NCI-H1436 (cell line): Measurements from ENCODE around the gene C9orf43.

Source experiments
- DNase-seq: peaks from one replicate; lab custom pipeline; 2025; lab: John Stamatoyannopoulos, UW

Gene C9orf43

DNA sequence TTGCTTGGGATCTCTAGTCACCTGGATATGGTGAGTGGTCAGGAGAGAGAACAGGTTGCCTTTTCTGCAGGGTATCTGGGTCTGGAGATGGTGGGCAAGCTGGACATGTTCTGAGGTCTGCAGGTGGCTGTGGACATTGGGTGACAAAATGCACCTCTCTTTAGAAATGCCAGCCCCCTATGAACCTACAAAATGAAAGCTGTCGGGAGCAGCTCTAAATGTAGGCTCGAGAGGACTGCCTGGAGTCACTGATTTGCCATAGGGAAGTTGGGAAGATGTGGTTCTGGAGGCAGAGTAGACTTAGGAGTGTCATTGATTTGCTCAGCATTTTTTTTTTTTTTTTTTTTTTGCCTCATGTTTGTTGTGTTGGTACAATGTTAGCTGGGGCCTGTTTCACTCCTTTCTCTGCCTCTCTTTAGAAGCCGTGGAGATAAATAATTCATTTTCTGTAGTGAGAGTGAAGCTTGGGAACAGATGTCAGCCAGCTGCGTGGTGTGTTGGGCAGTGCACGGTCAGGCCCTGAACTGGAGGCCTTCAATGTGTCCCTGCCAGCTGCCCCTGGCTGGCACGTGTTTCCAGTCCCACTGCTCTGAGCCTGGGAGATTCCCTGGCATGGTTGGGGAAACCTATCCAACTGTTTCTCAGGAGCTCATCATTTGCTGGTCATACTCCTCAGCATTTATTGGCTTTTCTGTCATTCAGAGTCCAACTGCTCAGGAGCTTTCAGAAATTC, 58.3 kb downstream of the C9orf43 start:
- DNase-seq, result no peak

DNA sequence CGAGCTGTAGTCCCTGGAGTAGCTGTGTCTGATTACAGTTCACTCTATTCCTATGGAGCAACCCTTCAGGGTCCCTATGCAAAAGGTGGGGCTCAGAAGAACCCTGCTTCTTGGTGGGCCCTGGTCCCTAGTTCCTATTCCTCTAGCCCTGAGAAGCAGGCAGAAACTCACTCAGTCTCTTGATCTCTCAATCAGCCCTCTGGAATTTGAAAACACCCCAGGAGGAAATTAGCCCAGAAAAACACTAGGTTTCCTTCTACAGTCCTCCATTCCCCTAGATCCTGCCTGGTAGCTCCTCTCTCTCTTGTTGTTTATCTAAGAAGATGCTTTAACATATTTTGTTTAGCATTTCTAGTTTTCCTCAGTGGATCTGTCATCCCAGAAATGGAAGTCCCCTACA, 60.6 kb downstream of the C9orf43 start:
- no peak for DNase-seq

DNA sequence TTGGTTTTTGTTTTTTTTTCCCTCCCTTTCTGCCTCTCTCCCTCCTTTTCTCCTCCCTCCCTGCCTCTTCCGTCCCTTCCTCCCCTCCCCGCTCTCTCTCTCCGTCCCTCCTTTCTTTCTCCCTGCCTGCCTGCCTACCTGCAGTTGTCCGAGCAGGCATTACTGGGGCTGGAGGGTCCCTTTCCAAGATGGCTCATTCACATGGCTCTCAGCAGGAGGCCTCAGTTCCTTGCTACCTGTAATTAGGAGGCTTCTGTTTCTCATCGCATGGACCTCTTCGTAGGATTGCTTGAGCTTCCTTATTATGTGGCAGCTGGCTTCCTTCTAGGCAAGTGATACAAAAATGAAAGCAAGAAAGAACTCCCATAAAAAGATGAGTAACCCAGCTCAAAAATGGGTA, 61.0 kb downstream of the C9orf43 start:
- no peak for DNase-seq

DNA sequence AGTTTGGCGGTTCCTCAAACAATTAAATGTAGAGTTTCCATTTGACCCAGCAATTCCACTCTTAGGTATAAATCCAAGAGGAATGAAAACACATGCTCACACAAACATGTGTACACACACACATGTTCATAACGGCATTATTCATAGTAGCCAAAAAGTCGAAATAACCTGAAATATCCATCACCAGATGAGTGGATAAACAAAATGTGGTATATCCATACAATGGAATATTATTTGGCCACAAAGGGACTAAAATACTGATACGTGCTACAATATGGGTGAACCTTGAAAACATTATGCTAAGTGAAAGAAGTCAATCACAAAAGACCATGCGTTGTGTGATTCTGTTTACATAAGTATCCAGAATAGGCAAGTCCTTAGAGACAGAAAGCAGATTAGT, 61.7 kb downstream of the C9orf43 start:
- DNase-seq, result no peak

DNA sequence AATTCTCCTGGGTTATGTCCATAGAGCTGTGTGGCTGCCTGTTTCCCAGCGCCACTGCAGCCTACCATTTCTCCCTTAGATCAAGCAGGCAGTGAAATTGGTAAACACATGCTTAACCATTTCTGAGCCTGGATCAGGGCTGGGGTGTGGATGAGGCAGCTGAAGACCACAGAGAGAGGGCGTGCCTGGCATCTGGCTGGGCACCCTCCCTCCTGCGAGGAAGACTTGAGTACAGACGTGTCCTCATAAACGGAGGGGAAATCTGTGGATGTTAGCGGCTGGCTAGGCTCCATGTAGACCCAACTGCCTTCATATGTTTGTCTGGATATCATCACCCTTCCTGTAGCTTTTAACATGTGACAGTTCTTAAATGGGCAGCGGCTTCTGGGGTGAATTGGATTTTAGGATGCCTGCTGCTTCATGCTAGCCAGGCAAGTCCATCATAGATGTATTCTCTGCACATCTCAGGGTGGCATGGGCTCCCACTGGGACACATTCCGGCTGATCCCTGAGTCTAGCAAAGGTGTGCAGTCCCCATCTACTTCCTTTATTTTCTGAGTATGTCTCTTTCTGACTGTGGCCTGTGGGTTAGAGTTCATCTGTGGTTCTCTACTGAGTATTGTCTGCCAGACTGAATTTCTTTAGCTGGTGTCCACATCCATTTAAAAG, 63.9 kb downstream of the C9orf43 start:
- DNase-seq, result no peak

DNA sequence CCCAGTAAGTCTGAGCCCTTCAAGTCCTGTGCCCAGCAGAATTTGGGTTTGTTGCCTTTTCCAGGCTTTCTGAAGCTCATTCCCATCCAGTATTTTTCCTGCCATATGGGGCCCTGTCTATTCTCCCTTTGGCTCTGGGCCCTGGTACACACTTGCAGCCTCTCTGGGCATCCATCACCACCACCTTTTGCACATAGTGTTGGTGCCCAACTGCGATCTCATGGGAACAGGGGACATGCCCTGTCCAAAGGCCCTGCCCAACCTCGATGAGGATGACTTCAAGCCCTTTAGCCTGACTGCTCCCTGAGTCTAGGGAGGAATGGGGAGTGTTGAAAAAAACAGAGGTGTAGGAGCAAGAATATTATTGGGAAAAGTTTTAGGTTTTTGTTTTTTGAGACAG, 64.5 kb downstream of the C9orf43 start:
- no peak for DNase-seq

DNA sequence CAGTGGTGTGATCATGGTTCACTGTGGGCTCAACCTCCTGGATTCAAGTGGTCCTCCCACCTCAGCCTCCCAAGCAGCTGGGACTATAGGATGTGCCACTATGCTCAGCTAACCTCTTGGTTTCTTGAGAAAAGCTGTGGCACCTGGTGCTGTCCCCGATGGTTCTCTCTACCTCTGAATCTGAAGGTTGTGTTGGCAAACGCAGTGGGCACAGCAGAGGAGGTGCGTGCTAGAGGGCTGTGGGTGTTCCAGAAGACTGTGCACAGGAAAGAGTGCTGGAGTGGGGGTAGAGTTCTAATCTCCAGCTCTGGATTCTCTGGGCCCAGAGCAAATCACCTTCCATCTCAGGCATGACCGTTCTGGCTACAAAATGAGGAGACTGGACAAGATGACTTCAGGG, 65.4 kb downstream of the C9orf43 start:
- DNase-seq, result no peak

- no peak for DNase-seq
Observed at GRCh38 chr9:113476511-113476916, 66.0 kb downstream of the C9orf43 start.

GRCh38 chr9:113477058-113477457, 66.5 kb downstream of the C9orf43 start:
- no peak for DNase-seq

DNA sequence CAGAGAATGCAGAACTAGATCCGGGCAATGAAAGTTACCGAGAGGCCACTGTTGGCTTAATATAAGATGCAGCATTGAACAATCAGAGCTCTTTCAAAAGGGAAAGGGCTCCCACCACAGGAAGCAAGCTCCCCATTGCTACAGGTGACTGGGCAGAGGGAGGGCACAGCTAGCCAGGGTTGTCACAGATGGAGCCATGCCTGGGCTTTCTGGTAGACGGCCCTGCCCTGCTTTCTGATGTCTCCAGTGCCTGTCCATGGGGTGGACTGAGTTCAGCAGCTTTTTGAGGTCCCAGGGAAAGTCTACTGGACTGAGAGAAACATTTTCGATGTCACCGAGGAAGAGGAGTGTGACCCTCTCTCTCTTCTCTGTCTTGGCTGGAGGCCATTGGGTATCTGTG, 67.1 kb downstream of the C9orf43 start:
- no peak for DNase-seq

- DNase-seq, result no peak
Observed at GRCh38 chr9:113479174-113479621, 68.7 kb downstream of the C9orf43 start.
